ENCODE measurements around the gene KLF6.

The KLF6 gene

DNA sequence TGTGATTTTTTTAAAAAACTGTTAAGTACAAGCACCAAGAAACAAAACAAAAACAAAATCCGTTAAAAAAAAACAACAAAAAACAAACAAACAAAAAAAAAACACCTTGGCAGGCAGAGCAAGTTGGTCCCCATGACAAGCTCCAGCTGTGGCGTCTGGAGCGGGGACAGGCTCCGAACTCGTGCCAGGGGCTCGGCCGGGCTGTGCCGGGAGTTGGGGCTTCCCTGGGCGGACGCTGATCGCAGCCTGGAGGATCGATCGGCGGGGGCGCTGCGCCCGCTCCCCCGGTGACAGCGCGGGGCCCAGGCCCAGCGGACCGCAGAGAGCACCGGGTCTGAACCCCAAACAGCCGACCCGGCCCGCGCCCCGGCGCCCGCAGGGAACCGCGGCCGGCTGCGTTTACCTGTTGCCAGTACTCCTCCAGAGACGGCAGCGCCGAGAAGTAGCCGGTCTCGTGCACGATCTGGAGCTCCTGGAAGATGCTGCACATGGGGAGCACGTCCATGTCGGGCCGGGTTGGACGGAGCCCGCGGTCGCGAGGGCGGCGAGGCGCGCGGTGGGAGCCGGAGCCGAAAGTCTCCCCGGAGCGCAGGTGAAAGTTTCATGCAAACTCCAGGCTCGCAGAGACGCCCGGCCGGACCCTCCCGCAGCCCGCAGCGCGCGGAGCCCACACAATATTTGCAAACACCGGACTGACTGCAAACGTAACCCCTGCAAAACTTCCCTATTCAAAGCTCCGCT lies at the start of gene KLF6:
TSS of gene KLF6 (minus strand) at position 700 of the 741 bp plus-strand sequence. CDS start at position 505, 195 bp downstream.
- DNase-seq (ENCODE audit: low read depth) = no peak

DNA sequence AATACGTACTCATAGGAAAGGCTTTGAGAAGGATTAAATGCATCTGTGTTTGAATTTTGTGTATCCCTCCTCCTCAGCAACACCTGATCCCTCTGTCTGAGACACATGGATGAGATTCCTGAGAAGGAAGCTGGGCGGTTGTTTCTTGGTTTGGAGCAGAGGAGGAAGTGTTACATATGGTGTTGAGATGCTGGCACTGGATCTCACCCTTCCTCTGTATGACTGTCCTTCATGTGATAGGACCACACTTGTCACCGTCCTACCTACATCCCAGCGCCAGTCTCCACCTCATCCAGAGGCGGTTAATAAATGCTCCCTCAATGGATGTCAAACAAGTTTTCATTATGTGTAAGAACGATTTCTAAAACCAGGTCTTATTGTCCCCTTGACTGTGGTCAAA lies 49.4 kb upstream of the KLF6 start:
- no peak for DNase-seq (ENCODE audit: low read depth)

DNA sequence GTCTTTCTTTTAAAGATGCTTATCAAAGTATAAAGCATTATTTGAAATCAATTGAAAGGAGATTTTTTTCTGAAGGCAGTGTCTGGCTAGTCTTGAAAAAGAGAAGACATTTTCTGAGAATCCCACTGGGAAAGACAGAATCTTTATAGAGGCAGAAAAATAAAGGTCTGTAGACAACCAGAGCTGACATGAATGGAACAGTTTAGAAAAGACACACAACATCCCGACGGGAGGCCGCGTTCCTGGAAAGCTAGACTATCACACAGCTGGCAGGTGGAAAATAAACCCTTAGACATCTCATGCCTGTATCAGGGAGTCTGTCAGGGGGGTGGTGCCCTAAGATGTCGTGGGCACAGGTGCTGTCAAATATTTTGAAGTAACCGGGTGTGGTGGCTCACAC lies 48.0 kb upstream of the KLF6 start:
- no peak for DNase-seq (ENCODE audit: low read depth)

DNA sequence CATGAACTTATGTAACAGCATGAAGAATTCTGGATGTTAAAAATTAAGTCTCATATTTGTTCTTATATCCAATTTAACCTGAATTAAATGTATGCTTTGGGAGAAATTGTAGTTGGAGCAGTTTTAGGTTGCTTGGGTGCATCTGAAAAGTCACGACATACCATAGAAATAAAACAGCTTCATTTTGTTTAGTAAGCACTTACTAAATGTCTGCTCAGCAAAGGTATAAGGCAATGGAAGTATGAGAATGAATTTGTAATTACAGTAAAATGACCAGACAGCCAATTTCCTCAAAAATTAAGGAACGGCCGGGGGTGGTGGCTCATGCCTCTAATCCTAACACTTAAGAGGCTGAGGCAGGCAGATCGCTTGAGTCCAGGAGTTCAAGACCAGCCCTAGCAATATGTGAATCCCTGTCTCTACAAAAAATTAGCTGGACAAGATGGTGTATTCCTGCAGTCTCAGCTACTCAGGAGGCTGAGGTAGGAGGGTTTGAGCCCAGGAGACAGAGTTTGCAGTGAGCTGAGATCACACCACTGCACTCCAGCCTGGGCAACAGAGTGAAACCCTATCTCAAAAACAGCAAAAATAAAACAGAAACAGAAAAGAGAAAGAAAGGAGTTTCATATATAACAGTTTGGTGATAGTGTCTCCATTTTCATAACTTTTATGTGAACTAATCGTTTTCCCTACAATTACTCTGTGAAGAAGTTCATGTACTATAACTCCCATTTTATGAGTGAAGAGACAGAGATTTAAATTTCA lies 47.2 kb upstream of the KLF6 start:
- no peak for DNase-seq (ENCODE audit: low read depth)

DNA sequence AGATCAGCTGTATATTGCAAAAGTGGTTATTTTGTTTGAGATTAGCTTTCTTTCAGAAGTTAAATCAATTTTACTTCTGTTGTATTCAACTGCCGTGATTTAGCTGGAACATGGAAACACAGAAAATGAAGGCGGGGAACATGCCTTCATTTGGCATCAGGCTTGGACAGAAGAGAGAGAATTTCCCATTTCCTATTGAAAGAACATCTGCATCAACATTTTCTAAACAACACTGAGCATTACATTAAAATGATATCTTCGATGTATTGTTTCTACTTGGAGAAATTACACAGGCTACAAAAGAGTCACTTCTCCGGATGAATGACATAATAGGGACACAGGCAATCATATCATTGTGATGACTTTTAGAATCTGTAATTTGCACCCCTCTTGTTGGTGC lies 46.6 kb upstream of the KLF6 start:
- no peak for DNase-seq (ENCODE audit: low read depth)

DNA sequence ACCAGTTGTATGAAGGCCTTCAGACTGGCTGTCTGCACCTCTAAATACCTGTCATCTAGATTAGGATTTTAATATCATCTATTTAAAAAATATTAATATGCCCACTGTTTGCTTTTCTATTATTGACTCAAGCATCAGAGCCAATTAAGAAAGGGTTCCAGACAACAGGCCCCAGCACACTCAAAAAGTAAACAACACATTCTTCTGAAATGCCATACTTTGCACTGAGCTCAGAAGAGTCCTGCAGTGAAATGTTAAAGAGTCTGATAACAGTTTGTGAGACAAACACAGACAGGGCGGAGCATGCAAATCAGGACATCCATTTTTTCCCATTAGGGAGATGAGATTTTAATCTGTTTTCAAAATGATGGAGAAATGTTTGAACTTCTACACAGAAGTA lies 45.9 kb upstream of the KLF6 start:
- DNase-seq (ENCODE audit: low read depth) = no peak

DNA sequence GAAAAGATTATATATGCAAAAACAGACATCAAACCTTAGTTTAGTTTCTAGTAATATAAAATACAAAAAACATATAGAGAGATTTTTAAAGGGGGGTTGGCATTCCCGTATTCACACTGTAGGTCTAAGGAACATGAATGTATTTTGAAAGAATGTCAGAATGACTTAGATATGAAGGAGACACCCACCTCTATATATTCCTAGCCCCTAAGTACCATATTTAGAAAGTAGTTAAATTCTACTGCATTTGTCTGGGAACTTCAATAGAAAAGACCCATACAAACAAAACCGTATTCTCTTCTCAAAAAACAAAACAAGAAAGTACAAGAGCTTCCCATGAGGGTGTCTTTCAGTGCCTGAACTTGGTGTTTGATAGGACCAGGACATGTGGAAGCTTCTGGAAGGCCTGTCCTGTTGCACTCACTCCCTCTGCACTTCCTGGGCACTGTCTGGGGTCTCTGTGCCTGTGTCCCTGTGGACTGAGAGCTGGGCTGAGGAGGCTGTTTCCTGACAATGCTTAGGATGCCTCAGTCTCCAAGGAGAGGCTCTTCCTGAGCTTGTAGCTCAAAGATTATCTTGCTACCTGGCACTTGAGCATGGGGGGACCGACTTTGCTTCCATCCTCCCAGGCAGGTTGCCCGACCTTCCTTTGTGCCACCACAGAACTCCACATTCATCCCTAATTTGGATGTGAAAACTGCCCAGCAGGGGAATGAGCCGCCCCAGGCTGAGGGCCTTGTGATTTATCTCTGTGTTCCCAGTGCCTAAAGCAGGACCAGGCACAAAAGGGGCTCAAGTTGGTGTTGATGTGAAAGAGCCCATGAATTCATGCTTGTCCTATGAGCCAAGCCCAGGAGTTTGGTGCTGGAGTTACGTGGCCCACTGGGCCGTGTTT lies 44.4 kb upstream of the KLF6 start:
- DNase-seq (ENCODE audit: low read depth) = no peak

DNA sequence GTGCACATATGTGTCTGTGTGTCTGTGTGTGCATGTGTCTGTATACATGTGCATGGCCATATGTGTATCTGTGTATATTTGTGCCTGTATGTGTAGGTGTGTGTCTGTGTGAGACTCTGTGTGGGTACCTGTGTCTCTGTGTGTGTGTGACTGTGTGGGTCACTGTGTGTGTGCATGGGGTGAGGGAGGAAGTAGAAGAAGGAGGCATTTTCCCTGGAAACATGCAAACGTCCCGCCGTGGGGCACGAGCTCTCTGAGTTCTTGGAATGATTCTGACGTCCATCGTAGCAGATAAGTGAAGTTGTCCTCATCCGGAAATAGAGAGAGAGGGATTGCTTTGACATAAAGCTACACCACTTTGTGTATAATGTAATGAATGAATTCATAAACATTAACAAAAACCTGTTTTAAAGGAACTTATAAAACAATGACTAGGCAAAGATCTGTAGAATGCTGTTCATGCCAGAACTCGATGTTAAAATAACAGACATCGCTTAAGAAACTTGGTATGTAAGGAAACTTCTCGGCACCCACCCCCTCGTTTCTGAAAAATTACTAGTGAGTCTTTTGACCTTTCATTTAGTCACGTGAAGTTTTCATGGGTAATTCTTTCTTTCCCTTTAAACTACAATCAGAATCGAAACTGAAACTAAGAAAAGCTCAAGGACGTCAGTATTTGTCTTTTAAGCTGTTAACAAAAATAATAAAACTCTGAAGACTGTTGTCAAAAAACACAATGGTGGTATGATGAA lies 43.6 kb upstream of the KLF6 start:
- no peak for DNase-seq (ENCODE audit: low read depth)

DNA sequence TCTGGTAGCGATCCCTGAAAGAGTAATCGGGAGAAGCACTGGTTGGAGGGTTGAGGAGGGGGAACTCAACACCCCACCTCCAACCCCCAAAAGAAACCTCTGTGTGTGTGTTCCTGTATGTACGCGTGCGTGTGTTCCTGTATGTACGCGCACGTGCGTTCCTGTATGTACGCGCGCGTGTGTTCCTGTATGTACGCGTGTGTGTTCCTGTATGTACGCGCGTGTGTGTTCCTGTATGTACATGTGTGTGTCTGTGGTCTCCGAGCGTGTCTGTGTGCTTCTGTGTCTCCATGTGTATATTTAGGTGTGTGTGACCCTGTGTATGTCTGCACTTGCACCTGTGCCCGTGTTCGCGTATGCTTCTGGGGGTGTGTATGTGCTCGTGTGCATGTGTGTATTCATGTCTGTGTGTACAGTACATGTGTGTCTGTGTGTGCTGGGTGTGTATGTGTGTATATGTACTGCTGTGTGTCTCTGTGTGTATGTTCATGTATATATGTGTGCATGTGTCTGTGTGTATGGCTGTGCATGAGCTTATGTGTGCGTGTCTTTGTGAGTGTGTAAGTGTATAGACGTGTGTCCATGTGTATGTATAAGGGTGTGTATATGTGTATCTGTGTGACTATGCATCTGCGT lies 42.9 kb upstream of the KLF6 start:
- DNase-seq (ENCODE audit: low read depth) = no peak

DNA sequence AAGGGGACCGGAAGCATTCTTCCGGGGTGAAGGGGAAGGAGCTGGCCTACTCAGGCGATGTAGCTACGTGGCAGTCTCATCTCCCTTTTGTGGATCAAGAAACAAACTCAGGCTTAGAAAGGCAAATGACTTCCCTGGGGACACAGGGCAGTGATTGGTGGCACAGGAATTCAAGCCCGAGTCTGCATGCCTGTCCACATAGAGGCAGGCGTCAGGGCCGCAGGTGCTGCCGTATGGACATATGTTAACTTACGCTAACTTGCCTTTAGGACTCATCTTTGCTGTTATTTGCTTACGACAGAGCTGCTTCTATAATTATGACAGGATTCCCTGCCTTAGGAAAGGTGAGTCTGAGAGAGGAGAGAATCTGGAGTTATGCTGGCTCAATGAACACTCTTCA lies 42.3 kb upstream of the KLF6 start:
- DNase-seq (ENCODE audit: low read depth) = no peak

DNA sequence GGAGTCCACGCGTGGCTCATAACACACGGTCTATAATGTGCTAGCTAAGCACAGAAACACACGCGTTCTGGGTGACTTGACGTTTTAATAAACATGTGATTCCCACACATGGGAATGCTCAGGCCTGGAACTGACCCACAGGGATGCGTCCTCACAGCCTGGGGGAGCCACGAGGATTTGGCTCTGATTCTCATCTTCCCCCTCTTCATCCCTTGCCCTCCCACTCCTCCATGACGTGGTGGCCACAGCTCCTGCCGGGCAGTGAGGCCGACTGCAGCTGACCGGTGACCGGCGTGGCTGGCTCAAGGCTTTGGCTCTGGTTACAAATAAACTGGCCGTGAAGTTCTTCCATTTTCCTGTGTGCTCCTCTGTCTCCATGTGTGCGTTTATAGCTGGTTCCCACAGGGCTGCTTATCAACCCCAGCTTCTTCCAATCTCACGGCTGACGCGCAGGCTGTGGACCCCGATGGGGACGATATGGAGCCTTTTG lies 40.9 kb upstream of the KLF6 start:
- DNase-seq (ENCODE audit: low read depth) = no peak

DNA sequence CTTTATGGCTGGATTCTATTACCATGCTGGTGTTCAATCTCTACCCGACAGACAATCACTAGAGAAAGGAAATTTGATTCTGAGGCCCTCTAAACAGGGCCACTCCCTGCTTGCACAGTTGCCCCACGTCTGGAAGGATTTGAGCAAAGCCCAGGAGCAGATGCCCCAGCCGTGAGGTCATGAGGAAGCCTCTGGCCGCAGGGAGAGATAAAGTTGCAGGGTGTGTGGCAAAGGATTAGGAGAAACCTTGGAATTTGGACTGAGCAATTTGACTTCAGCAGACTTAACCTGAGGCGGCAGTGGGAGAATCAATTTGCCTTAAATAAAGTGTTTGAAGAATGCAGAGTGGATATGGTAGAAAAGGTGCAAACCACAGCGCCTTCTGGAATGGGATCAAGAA lies 40.2 kb upstream of the KLF6 start:
- no peak for DNase-seq (ENCODE audit: low read depth)

DNA sequence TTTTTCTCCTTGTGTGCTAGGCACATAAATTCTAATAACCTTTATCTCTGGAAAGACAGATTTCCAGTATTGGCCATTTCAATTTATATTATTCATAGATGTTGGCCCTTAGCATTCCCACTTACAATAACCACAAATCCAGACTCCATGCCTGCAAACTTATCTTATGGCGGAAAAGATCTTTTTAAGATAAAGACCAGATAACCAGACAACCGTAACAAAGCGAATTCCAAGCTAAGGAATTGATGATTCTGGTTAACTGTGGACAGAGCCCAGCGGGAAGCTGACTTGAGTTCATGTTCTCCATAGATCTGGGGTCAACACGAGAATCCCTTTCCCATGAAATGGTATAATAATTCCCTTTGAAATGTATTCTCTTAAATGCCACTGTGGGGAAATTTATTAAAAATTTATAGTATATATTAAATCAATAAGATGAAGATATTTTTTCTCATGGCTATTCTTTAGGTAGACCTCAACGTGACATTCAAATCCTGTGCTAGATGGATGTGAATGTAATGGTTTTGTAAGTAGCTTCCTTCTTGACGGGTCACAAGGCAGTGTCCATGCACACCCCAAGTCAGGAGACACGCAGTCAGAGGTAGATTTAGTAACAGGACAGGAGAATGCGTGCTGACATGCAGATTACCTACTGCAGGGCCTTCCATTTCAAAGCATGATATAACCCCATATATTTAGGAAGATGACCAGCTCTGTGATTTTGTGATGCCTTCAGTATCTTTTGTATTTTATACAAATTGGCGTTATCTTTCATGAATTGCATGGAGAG lies 37.7 kb upstream of the KLF6 start:
- no peak for DNase-seq (ENCODE audit: low read depth)

DNA sequence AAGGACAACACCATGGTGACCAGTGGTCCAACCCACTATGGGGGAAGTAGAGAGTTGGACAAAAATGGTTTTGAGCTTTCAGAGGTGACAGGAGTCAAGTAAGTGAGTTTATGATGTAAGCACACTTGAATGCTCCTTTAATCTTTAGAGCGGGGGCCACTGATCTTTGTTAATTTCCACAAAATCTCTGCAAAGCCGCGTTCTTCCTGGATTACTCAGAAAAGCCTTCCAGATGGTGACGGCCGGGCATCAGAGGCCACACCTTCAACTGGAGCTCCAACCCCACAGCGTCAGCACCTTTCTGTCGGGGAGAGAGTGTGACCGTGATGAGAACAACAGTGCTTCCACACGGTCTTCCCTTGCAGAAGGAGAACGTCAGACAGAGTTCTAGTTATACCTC lies 35.2 kb upstream of the KLF6 start:
- no peak for DNase-seq (ENCODE audit: low read depth)

DNA sequence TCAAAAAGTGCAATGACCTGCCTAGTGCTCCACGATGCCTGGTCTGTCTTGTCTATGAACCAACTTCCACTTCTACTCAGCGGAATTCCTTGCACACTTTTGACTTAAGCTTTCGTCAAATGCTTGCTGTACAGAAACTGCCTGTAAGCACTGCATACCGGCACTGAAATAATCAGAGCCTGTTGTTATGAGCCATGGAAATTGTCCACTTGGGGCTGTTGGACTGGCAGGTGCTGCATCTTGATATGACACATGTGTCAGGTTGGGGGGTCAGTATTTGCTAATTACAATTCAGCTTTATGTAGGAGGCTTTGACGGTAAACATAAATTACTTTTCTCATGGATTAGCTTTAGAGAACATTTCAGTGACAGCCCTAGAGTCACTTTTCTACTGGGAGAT lies 32.0 kb upstream of the KLF6 start:
- DNase-seq (ENCODE audit: low read depth) = no peak

DNA sequence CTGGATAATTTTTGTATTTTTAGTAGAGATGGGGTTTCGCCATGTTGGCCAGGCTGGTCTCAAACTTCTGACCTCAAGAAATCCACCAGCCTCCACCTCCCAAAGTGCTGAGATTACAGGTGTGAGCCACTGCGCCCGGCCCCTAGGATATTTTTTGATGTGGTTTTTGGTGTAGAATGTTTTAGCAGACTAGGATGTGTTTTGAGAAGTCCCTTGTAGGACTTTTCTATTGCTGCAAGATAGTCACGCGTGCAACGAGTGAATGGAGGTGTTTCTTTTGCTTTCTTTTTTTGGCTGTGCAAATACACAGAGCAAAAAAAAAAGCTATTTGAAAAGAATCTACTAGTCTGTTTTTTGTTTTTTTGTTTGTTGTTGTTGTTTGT lies 29.8 kb upstream of the KLF6 start:
- DNase-seq (ENCODE audit: low read depth) = no peak

DNA sequence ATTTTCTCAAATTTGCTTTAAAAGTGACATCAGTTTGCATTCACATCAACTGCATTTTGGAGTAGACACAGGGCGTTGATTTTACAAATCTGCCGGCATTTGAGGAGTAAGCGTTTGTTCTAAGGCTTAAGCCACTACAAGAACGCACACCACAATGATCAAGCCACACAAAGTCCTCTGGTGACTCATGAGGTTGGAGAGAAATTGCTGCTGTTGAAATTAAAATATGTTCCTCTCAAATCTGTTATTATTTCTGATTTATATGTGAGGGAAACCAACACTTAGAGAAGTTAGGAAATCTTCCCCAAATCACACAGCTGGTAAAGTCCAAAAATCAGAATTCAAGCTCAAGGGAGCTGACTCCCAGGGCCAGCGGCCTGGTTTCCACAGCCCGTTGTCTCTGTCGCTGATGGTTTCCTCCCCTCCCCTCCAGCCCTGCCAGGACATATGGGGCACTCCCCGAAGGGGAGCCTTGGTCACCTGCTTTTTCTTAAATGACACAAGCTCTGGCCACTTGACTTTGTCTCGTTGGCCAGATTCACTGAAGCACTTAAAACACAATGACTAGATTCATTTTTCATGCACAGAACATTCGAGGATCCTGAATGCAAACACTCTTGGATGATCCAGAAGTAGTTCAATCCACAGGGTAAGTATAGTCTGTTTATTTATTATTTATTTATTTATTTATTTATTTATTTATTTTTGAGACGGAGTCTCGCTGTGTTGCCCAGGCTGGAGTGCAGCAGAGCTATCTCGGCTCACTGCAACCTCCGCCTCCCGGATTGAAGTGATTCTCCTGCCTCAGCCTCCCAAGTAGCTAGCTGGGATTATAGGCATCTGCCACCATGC lies 29.2 kb upstream of the KLF6 start:
- no peak for DNase-seq (ENCODE audit: low read depth)

DNA sequence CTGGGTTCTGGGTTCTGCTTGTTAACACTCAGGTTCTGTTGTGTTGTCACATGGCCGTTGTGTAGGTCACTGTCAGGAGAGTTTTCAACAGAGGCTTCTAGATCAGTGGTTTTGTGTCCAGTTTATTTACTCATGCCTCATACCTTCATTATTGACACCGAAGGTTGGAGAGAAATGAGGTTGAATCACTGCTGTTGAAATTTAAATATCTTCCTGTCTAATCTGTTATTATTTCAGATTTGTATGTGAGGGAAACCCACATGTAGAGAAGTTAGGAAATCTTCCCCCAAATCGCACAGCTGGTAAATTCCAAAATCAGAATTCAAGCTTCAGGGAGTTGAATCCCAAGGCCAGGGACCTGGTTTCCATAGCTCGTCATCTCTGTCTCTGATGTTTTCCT lies 28.3 kb upstream of the KLF6 start:
- DNase-seq (ENCODE audit: low read depth) = no peak

DNA sequence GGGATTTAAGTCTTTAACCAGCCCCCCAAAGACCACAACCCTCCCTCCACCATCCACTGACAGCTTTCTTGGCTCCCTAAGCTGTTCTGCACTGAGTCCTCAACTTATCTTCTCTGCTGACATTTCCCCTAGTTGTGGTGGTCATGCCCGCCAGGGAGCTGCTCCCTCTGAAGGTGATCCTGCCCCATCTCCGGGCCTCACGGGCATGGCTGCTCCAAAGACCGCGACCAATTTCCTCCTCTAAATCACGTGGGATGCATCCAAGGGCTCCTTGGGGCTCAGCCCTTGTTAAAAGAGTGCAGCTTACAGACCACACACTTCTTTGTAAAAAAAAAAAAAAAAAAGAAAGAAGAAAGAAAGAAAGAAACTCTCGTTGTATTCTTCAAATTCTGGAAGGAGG lies 27.1 kb upstream of the KLF6 start:
- no peak for DNase-seq (ENCODE audit: low read depth)

Measured in activated T-cell treated with anti-CD3 and anti-CD28 coated beads for 1 hour (primary cell).